Kasumi-1 (cell line): Measurements from ENCODE around the gene LIMS3.
"Not testable (repeated sequence)": the region's sequence is repeated elsewhere in the genome, so short reads cannot be mapped to it uniquely, and the experiment has no call there.

Experiments
- DNase-seq, 2 experiments: peaks; one replicate each; lab custom pipeline; 2025; lab: John Stamatoyannopoulos, UW

The LIMS3 gene

DNA sequence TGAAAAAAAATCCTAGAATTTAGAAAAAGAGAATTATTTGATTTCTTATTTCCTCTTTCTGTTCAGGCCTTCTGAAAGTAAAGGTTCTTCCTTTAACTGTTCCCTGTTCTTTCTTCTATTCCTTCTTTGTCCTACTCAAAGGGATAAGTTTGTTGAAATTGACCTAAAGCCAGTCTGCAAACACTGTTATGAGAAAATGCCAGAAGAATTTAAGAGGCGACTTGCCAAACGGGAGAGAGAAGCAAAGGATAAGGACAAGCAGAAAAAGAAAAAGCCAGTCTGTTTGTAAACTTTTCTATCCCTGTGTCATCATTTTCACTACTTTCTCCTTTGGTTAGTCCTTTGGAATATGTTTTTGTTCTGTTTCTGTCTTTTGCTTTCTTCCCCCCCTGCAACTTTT lies 26.0 kb downstream of the LIMS3 start:
- not testable (repeated sequence) for DNase-seq

GRCh38 chr2:109927803-109928202 lies 29.3 kb downstream of the LIMS3 start:
- DNase-seq, result not testable (repeated sequence)

DNA sequence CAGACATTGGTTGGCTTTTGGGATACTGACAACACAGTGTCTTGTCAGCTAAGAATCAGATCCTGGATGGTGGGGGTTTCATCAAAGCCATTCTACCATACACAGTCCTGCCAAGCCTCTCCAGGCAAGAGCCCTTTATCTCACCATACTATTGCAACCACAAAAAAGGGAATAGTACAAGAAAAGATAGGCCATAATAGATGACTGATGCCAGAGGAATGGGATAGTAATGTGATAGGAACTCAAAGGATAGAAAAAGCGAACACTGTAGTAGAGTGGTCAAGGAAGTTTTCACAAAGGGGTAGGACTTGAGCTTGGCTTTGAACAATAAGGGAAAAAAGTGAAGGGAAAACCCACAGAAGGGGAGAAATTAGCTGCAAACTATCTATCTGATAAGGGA lies 30.7 kb downstream of the LIMS3 start:
- DNase-seq, result not testable (repeated sequence)

GRCh38 chr2:109936534-109936933 lies 38.0 kb downstream of the LIMS3 start:
- DNase-seq, result not testable (repeated sequence)

- not testable (repeated sequence) for DNase-seq
Observed at GRCh38 chr2:109945362-109945761, 46.9 kb downstream of the LIMS3 start.

- DNase-seq, result not testable (repeated sequence)
Observed at GRCh38 chr2:109947262-109947958, 48.9 kb downstream of the LIMS3 start.

- DNase-seq, result not testable (repeated sequence)
Observed at GRCh38 chr2:109947959-109948520, 49.6 kb downstream of the LIMS3 start.

GRCh38 chr2:109950146-109950843 lies 51.8 kb downstream of the LIMS3 start:
- DNase-seq, result not testable (repeated sequence)

GRCh38 chr2:109963942-109964341 lies 65.5 kb downstream of the LIMS3 start:
- not testable (repeated sequence) for DNase-seq

GRCh38 chr2:109965482-109965881 lies 67.0 kb downstream of the LIMS3 start:
- not testable (repeated sequence) for DNase-seq

GRCh38 chr2:109966107-109966736 lies 67.7 kb downstream of the LIMS3 start:
- not testable (repeated sequence) for DNase-seq

GRCh38 chr2:109966858-109967257 lies 68.4 kb downstream of the LIMS3 start:
- DNase-seq, result not testable (repeated sequence)

DNA sequence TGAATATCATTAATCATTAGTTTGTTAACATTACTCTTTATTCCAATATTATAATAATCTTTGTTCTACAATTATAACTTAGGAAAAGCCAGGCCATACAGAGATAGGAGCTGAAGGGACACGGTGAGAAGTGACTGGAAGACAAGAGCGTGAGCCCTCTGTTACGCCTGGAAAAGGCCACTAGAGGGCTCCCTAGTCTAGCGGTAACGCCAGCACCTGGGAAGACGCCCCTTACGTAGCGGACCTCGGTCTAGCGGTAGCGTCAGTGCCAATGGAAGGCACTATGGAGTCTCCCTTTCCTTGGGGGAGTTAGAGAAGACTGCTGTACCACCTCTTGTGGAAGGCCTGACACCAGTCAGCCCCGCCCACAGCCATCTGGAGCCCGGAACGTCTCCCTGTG lies 71.4 kb downstream of the LIMS3 start:
- not testable (repeated sequence) for DNase-seq

- not testable (repeated sequence) for DNase-seq
Observed at GRCh38 chr2:109971710-109972109, 73.2 kb downstream of the LIMS3 start.
